Renal cortex interstitium (tissue), 11 donors: ENCODE results near the gene CCDC86. TPM values are rescaled to one million over a fixed set of nuclear protein-coding genes. Genes with fewer than 3 reads are reported as not detected.

Experiments
- DNase-seq, 11 donors: peaks; one replicate each; pipeline ENCODE4 v3.0.0-alpha.2; 2013; ENCODE audit warnings: low read depth in 9 of 11, low spot score in 4 of 11; ENCODE audit errors: extremely low read depth in 1 of 11
- polyA plus RNA-seq, 3 donors: library from polyadenylated mRNA; unstranded; fragments of 120-200 nt; gene quantifications; one replicate each; pipeline ENCODE4 v1.2.1, GENCODE V29; 2013; ENCODE audit not compliant: insufficient read length in 3 of 3

CCDC86 gene
- polyA plus RNA-seq, 3 donors = 15.2 to 22.0 (median 19.2) TPM

DNA sequence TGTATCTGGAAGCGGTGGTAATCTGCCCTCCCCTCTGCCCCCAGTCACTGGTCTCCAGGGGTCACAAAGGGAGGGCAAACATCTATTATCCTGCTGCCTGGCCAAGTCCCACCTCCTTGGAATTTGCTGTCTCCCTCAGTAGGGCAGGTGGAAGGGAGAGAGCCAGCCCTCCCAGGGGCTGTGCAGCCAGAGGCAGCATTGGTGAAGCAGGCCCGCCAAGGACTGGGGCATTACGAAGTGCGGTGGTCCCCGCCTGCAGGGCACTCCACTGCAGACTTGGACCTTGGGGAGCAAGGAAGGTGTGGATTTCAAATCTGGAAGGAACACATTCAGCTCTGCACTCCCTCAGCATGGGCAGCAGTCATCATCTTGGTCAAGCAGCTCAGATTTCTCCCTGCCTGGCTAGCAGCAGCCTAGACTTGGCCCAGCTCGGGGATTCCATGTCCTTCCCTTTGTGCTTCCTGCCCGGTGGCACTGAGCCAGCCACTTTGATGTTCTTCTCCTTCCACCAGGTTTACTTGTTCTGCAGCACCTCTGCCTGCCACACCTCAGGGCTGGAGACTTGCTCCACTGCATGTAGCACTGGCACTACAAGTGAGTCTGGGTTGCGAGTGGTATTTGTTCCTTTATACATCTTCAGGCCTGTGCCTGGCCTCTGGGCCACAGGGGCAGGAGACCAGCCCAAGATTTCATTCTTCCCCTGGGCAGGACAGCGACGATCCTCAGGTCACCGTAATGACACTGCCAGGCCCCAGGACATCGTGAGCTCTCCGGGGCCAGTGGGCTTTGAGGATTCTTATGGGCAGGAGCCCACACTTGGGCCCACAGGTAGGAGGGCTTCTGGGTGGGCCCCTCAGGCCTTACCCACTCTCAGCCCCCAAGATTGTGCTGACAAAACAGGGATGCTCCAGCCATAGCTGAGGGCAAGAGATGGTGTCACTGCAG lies 32.8 kb downstream of the CCDC86 start:
- DNase-seq = no peak

DNA sequence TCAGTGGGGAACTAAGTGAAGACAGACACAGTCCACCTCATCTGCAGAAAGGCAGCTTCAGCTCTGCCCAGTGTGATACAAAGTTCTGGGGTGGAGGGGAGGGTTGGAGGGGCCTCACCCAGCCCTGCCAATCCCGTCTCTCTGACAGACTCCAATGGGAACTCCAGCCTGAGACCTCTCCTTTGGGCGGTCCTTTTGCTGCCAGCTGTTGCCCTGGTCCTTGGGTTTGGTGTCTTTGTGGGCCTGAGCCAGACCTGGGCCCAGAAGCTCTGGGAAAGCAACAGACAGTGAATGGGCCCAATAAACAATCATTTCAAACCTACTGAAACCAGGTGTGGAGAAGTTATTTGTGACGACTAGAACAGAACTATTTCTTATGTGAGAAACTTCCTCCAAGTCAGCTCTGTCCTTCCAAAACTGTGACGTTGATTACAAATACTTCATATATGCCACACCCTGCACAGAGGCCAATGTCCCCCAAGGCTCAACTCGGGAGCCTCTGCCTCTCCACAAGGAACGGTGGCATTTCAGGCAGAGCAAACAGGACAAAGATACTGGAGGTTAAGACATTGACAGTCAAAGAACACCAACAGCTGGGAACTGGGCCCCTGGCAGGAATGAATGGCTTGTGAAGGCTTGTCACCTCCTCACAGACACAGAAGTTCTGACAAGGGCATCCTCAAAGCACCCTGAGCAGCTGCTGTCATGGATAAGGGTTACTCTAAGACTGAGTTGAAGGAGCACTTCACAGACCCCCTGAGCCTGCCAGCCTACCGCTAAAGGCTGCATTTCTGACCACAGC lies 33.7 kb downstream of the CCDC86 start:
- DNase-seq = no peak

DNA sequence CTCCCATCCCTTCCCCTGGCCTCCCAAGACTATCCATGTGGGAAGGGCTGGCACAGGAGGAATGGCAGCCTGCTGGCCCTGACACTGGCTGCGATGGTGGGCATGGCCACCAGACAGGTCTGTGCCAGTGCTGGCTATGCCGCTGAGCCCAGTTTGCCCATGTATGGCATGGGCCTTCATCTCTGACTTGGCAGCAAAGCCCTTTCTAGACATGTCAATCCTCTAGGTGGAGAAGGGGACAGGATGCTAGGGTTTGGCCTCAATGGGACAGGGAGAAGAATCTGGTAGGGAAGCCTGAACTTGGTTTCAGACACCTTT lies 34.2 kb downstream of the CCDC86 start:
- DNase-seq = no peak

DNA sequence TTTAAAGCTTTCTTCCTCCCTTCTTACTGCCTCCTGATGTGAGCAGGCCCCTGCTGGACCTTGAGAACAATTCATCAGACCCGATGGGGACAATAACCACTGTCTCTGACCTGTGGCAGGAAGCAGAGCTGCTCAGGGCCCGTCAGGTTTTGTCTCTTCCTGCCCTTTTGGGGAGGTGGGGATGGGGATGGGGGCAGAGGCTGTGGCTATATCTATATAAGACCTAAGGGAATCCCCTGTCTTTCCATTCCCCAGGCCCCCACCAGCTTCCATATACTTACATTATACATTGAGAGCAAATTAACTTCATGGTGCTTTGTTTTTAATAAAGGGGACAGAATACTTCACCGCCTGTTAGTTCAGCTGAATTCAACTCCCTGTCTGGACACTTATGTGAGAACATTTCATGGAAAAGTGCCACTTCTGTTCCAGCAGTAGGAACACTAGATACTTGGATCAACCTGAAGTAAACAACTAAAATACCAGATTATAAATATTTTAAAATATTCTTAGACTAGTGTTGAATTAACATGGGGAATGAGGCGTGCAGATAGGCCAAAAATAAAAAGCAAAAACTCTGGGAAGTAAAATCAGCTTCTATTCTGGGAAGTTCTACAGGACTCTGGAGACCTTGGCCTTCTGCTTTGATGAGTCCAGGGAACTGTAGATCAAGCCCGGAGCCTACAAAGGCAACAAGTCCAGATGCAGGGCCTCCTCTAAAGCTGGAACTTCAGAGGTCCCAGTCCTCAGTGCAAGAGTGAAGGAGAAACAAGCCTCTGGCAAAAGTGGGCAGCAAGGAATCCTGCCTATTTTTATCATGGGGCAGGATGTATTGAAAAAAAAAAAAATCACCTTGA lies 36.6 kb downstream of the CCDC86 start:
- no peak for DNase-seq

DNA sequence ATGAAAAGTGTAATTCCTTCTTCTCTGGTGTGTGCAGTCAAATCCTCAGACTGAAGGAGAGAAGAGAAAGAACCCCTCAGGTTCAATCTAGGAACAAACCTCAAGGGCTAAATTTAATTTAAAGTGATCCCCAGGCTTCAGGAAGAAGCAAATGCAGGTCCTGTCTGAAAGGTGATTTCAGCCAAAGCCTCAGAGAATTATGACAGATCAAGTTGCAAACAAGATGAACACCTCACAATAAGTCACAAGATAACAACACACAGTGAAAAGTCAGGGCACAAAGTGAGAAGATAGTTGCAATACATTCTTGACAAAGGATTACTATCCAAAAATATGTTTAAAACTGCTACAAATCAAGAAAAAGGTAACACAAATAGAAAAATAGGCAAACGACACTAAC lies 37.2 kb downstream of the CCDC86 start:
- DNase-seq = no peak

DNA sequence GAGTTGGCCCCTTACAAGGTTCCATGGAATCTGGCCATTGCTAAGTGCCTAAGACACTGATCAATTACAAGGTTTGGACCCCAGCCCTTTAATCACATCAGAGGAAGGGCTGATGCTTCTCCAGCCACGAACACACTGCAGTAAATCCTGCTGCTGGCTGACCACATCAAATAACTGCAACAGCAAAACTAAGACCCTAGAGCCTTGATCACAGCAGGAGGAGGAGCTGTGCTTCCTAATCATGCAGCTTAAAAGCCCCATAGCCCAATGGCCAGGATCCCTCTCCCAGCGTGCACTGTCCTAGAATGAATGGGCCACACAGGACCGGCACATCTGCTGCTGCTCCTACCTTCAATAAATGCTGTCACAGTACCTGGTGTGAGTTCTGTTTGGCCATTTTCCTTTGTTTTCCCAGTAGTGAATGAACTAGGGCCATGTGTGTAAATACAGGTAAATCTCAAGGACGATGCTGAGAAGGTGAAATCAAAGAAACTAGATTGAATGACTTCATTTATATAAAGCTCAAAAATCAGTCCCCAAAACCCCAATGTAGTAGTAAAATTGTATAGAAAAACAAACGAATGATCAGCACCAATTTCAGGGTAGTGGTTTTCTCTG lies 38.2 kb downstream of the CCDC86 start:
- no peak for DNase-seq

DNA sequence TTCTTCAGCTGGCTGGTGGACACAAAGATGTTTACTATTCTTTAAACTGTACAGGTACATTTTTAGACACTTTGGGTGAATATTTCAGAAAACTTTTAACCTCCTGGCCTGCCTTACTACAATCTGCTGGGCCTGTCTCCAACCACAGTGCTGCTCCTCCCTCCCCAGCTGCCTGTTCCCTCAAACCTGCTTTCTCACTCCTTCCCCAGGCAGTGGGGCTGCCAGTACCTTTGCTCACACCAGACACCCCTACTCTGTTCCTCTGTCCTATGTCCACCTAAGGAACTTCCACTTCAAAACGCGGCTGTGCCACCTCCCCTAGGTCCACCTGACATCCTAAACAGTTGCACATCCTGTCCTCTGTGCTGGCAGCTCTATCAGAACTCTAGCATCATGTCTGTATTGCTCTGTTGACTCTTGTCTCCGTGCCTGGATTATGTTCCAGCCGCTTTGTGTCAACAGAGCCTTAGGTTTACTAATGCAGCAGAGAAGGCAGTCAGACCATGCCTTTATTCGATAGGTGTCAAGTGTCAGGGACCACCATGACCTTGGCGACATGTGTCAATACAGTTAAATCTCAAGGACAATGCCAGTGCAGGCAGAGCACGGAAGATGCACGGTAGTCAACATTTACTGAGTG lies 38.9 kb downstream of the CCDC86 start:
- DNase-seq = no peak

DNA sequence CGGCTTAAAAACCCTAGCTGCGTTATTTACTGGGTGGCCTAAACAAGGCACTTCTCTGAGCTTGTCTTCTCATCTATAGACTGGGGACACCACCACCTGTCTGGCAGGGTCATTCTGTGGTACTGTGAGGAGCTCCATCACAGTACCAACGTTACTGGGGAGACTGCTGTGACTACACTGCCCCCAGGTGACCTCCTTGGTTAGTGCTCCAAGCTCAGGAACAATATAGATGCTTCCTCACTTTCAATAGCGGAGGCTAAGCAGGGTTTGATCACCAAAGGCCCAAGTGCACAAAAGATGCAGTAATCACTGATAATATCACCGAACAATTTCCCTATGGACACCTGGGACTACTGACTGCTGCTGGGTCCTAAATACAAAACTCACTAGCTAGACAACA lies 45.6 kb downstream of the CCDC86 start:
- DNase-seq = no peak

DNA sequence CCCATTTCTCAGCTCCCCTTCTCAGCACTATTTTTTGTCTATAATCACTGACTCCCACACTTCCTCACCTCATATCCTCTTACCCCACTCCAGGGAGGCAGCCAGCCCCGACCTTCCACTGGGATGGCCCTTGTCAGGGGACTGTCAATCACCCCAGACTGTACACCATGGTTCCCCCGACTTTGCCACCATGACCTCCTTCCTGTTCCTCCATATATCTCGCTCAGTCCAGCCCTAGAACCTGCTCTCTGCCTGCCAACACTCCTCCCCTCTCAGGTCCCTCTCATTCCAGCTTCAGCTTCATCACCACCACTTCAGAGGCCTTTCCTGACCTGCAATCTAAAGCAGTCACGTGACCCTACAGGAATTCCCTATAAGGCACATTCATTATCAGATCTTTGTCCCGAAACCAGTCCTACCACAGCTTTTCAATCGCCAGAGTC lies 48.0 kb downstream of the CCDC86 start:
- DNase-seq = no peak

DNA sequence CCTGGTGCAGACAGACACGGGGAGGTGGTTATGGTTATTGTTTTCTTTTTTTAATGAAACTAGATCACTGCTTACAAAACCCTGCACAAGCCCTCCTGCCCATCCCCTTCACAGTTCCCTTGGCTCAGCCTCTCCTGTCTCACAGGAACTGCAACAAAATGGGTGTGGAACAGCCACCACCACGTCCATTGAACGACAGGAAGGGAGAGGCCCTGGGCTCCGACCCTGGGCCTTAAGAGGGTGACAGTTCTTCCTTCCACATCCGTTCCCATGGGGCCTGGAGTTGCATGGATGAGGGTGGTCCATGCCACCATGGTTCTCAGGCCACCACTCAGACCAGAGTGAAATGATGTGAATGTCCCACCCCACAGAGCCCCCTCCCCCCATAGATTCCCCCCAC lies 48.8 kb downstream of the CCDC86 start:
- DNase-seq = no peak

DNA sequence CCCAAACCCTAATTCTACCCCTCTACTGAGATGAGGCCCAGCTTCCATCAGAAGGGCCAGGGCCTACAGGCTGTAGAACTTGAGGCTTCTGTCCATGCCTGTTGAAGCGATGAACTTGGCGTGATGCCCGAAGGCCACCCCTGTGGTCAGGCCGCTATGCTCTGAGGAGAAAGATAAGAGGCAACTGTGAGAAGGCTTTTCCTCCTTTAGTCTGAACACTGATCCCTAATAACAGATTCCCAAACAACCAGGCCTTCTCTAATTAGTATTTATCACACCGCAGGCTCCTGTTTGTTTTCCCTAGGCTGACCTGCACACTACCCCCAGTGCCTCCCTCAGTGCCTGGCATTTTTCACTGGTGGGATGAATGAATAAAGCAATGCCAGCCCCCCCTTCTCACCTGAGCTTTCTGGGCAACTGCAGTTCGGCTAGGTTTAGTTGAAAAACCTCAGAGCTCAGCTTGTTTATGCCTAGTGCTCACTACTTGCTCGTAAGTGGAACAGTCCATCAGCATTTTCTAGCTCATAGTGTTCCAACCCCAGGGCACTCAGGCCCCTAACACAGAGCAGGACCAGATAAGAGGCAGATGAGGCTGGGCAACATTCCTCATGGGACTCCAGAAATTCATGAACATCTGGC lies 49.3 kb downstream of the CCDC86 start:
- no peak for DNase-seq

DNA sequence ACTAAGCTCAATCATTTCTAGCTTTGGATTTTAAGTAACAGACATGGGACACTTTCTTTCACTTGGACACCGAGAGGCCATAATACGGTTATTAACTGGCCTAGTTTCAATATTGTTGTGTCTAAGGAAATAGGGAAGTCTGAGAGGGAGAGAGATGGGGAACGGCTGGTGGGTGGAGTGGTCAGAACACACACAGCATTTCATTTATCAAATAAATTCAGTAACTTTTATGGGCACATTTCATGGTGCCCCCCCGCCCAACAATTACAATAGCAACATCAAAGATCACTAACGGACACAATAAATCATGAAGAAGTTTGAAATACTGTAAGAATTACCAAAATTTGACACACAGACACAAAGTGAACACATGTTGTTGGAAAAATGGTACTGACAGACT lies 53.8 kb downstream of the CCDC86 start:
- DNase-seq = no peak

DNA sequence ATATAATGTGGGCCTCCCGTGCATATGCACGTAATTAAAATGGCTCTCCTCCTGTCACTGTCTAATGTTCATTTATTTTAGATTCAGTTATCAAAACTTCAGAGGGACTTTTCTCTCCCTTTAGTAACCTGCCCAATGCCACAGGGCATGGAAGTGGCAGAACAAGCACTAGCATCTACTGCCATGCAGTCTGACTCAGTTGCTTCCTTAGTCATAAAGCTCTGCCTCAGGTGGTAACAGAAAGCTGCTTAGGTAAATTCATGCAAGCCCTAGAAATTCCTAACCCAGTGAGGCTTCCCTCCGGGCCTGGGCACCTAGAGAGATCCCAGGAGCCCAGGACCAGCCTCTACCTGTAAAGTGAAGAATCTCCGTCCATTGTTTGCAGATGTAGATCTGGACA lies 55.6 kb downstream of the CCDC86 start:
- no peak for DNase-seq

DNA sequence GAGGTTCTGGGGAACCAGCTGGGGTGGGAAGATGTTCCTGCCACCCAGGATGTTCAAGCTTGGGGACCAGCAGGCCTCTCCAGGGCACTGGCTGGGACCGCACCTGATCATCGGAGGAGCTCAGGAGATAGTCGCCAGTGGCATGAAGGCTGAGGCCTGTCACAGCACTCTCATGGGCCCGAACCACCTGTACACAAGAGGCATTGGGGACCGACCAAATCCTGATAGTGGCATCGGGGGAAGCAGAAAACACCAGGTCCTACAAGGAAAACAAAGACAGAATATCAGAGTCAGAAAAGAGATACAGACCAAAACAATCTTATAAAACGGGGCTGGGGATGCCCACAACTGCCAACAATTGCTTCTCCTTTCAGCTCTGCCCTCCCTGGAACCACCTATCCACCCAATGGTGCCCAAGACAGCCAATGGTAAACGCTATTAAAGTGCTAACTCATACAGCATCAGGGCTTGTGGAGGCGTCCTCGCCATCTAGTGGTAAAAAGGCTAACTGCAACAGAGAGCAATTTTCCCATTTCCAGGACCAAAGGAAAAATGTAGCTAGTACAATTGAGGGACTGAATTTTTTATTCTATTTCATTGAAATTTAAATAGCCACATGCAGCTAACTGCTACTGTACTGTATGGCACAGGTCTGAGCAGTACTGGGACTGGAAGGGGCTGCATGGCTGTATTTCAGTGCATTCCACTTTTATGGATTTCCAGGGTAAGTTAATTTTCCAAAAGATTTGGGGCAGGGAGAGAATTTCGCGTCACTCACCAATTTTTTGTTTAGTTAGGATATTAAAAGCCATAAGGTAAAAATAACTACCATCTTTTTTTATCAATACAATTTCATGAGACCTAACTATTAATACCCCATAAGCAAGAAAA lies 57.4 kb downstream of the CCDC86 start:
- peak in 1 of 11 donors; percentile 44 for DNase-seq

DNA sequence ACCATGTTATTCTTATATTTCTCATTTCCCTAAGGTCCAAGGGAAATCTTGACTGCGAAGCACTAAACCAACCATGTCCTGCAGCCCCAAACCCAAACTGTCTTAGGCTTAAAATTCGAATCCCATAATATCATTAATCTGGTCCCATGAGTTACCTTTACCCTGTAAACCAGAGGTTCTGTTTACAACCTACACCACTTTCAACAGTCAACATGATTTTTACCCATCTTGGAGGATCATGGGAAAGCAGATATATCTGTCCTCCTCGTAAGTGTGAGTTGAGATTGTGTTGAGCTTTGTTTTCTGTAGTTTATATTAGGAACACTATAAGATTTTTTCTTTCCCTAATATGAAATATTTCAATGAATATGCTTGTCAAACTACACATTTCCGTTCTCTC lies 58.1 kb downstream of the CCDC86 start:
- DNase-seq = no peak
